HG03558 (cell line): ENCODE results near the gene FAM229B.
"Not testable (repeated sequence)": the region's sequence is repeated elsewhere in the genome, so short reads cannot be mapped to it uniquely, and the experiment has no call there.

Source experiments
- ATAC-seq: cut with Tn5 transposase; IDR thresholded peaks from one replicate; pipeline ENCODE4 v1.9.1; 2021; ENCODE audit warnings: moderate number of reproducible peaks; ENCODE audit not compliant: unreplicated experiment; ENCODE audit errors: extremely low read depth

The FAM229B gene

GRCh38 chr6:112061605-112062004 lies 25.8 kb upstream of the FAM229B start:
- ATAC-seq = no peak

- ATAC-seq = no peak
These were observed 24.4 kb upstream of the FAM229B start for GRCh38 chr6:112062966-112063365.

- no peak for ATAC-seq
These were observed 21.9 kb upstream of the FAM229B start for GRCh38 chr6:112065426-112065986.

- no peak for ATAC-seq
These were observed 20.8 kb upstream of the FAM229B start for GRCh38 chr6:112066606-112067005.

- ATAC-seq = no peak
These were observed 5.8 kb upstream of the FAM229B start for GRCh38 chr6:112081569-112081968.

- ATAC-seq = no peak
These were observed 1.9 kb upstream of the FAM229B start for GRCh38 chr6:112085286-112086065.

- peak; percentile 4 for ATAC-seq
These were observed 651 bp upstream of the FAM229B start for GRCh38 chr6:112086744-112087135.

GRCh38 chr6:112087916-112088315 lies 525 bp downstream of the FAM229B start:
- ATAC-seq = no peak

GRCh38 chr6:112096901-112097300 lies 9.5 kb downstream of the FAM229B start:
- no peak for ATAC-seq

GRCh38 chr6:112100561-112100960 lies 13.2 kb downstream of the FAM229B start:
- no peak for ATAC-seq

GRCh38 chr6:112106026-112106425 lies 18.6 kb downstream of the FAM229B start:
- ATAC-seq = not testable (repeated sequence)

- ATAC-seq = no peak
These were observed 19.2 kb downstream of the FAM229B start for GRCh38 chr6:112106562-112106961.

GRCh38 chr6:112109262-112109661 lies 21.9 kb downstream of the FAM229B start:
- ATAC-seq = no peak

GRCh38 chr6:112113431-112113830 lies 26.0 kb downstream of the FAM229B start:
- no peak for ATAC-seq

- no peak for ATAC-seq
These were observed 26.5 kb downstream of the FAM229B start for GRCh38 chr6:112113918-112114317.

- no peak for ATAC-seq
These were observed 27.3 kb downstream of the FAM229B start for GRCh38 chr6:112114577-112115223.

GRCh38 chr6:112116221-112116620 lies 28.8 kb downstream of the FAM229B start:
- ATAC-seq = no peak

GRCh38 chr6:112117554-112117953 lies 30.2 kb downstream of the FAM229B start:
- no peak for ATAC-seq

- ATAC-seq = no peak
These were observed 30.6 kb downstream of the FAM229B start for GRCh38 chr6:112118034-112118433.

GRCh38 chr6:112122756-112123155 lies 35.4 kb downstream of the FAM229B start:
- ATAC-seq = no peak

- no peak for ATAC-seq
These were observed 36.6 kb downstream of the FAM229B start for GRCh38 chr6:112123982-112124381.
